ENCODE data around the gene FCER1G.
"Not testable (repeated sequence)": the region's sequence is repeated elsewhere in the genome, so short reads cannot be mapped to it uniquely, and the experiment has no call there.

Gene FCER1G

GRCh38 chr1:161206411-161207140 lies 8.5 kb upstream of the FCER1G start:
- no peak for DNase-seq (ENCODE audit: low read depth)

GRCh38 chr1:161207173-161207572 lies 7.9 kb upstream of the FCER1G start:
- no peak for DNase-seq (ENCODE audit: low read depth)

DNA sequence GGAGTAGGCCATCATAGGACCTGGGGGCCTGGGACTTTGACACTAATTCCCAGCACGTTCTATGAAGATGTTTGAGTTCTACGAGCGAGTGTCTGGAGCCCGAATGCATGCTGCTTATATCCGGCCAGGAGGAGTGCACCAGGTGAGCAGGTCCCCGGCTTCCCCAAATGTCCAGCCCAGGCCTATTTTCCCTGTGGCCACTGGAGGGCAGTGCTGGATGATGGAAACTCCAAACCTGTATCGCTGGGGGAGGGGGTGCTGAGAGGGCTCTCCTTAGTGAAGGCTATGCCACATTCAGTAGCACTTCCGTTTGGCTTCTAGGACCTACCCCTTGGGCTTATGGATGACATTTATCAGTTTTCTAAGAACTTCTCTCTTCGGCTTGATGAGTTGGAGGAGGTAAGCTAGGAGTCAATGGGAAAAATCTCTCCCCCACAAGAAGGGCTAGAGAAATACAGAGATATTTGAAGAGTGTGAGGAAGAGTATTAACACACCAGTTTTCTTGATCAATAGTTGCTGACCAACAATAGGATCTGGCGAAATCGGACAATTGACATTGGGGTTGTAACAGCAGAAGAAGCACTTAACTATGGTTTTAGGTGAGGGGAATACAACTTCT lies 5.2 kb upstream of the FCER1G start:
- DNase-seq (ENCODE audit: low read depth), result no peak

- no peak for DNase-seq (ENCODE audit: low read depth)
Measured at GRCh38 chr1:161214369-161214768, 726 bp upstream of the FCER1G start.

GRCh38 chr1:161216945-161217712 lies 2.0 kb downstream of the FCER1G start:
- no peak for DNase-seq (ENCODE audit: low read depth)

GRCh38 chr1:161217831-161218230 lies 2.7 kb downstream of the FCER1G start:
- no peak for DNase-seq (ENCODE audit: low read depth)

GRCh38 chr1:161218301-161219077 lies 3.4 kb downstream of the FCER1G start:
- DNase-seq (ENCODE audit: low read depth), result no peak

DNA sequence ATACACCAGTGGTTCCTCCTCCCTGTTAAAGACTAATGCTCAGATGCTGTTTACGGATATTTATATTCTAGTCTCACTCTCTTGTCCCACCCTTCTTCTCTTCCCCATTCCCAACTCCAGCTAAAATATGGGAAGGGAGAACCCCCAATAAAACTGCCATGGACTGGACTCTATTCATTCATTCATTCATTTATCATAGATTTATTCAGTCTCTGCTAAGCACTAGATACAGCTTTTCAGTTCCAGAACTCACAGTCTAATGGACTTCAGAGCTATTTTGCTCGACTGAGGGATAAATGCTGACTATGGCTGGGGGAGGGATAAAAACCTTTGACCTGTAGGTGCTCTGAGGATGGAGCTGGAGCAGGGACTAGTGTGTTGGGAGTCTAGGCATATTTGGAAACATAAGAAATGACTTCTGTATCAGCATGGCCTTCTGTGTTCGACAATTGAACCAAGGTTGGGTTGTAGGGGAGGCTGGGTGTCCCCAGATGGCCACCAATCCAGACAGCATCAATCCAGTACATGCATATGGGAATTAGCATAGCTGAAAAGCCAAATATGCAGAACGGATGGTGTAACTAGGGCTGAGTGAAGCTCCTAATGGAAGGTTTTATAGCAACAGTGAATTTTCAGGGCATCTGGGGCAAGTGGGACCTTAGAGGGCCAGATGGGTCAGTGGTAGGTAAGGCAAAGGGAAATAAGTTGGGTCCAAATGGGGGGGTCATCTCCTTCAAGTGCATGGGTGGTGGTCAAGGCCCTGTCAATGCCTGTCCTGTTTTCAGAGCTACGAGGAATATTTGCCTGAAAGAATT lies 4.2 kb downstream of the FCER1G start:
- no peak for DNase-seq (ENCODE audit: low read depth)

DNA sequence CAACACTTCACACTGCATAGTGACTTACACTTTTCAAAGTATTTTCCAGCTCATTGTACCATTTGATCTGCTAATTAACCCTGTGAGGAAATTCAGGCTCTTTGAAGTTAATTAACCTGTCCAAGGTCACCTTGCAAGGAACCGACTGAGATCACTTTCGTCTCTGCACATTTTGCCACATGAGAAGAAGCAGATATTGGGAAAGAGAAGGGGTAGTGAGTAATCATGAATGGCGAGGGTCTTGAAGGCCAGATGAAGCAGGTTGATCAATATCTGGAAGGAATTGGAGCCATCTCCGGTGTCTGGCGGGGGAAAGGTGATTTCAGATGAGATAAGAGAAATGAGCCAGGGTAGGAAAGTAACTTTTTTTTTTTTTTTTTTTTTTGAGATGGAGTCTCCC lies 4.9 kb downstream of the FCER1G start:
- DNase-seq (ENCODE audit: low read depth), result no peak

GRCh38 chr1:161222175-161223019 lies 7.3 kb downstream of the FCER1G start:
- no peak for DNase-seq (ENCODE audit: low read depth)

DNA sequence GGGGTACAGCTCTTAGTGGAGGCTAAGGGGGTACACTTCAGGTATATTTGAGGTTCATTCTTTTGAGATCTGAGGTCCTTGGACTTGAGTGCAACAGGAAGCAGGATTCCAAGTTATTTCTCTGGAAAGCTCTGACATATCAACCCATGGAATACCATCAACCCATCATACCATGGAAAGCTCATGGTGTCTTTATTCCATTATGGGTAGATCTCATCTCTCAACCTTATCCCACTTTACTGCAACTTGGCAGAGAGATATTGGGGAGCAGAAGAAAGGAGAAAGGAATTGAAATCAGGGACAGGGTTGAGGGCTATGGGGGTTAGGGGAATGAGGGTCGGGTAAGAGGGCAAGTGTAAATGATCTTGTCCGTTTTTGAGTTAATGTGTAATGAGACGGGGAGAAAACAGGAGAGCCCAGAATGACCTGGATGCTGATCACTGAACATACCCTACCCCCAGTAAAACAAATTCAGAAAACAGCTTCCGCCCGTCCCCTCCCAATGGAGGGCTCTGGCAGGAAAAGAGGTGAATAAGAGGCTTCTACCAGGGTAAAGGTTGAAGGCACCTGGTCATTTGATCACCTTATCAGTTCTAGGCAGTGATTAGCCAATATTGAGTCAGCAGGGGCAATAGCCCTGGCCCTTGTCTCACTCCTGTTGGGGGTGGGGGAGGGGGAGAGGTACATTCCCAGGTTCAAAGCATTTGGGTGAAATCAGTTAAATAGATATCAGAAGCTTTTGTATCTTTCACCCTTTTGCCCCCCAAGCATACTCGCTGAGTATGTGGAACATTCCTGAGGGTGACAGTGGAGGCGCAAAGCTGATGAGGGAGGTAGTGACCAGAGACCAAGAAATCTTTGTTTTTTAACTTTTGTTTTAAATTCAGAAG lies 9.0 kb downstream of the FCER1G start:
- no peak for DNase-seq (ENCODE audit: low read depth)

GRCh38 chr1:161224695-161225087 lies 9.6 kb downstream of the FCER1G start:
- DNase-seq (ENCODE audit: low read depth), result not testable (repeated sequence)

DNA sequence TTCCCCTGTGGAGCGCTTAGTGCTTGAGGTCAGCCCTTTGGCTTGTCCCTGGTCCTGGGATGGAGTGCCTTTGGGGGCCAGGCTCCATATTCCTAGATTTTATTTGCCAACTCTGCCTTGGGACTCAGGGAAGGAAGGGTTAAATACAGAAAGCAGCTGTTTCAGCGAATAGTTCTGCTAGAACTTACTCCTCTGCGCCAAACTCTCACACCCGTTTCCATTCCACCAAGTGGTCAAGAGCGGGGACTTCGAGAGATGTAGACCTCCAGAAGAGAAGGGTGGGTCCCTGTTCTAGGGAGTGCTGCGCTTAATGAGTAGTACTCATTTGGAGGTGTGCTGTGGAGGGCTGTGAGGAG lies 10.1 kb downstream of the FCER1G start:
- DNase-seq (ENCODE audit: low read depth), result no peak

DNA sequence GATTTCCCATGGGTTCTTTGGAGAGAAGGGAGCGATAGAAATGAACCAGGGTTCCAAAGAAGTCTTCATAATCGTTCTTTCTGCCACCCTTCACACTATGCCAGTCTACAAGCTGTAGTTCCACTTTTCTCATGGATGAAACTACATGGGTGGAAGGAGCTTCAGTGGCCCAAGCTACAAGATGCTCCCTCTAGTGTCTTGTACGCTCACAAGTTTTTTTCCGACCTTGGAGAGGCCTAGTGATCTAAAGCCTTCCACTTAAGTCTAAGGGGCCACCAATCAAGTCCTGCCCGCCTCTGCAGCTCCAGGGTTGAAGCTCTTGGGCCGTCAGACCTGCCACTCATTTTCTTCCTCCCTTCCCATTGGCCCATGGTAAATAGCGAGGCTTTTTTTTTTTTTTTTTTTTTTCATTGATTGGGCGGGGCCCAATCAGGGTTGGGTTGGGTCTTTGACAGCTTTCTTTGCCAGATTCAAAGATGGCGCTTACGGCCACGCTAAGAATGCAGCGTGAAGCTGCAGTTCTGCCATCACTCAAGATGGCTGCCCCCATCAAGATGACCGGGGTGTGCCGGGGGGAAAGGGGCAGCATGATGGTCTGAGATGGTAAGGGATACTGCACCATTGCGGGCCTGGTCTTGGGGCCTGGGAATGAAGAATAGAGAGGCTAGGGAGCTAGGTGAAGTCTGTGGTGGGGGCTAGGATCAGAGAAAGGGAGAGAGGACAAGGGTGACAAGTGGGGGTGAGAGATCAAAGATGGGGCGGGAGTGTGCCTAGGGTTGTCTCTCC lies 10.6 kb downstream of the FCER1G start, which contains the start of gene TOMM40L:
Gene TOMM40L (plus strand): TSS at position 527 of the 786 bp plus-strand sequence. CDS start 430 bp downstream, outside the sequence.
- peak; percentile 96 for DNase-seq (ENCODE audit: low read depth)

DNA sequence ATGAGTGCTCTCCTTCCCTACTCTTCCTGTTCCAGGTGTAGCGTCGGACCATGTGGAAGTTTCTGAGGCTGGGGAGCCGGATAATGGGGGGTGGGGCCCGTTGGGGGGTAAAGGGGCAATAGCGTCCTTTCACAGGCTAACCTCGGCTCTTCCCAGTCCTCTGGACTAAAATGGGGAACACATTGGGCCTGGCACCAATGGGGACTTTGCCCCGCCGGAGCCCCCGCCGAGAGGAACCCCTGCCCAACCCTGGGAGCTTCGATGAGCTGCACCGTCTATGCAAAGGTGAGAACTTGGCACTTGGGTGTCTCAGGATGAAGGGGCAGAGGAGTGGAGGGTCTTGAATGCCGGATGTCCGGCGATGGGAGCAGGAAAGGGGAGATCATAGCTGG lies 11.2 kb downstream of the FCER1G start:
- DNase-seq (ENCODE audit: low read depth), result no peak

DNA sequence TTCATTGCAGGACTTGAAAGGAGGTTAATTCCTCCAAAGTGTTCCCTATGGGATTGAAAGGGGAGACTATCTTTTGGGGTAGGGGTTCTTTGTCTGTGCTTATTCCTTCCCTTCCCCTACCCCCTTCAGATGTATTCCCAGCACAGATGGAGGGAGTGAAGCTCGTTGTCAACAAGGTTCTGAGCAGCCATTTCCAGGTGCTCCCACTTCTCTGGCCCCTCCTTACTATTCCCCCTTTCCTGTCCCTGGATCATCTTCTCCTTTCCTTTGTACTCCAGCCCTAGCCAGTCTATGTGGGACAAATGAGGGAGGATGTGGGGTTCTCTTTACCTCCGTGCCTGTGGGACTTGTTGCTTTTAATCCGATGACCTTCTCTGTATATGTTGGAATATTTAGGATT lies 11.7 kb downstream of the FCER1G start:
- DNase-seq (ENCODE audit: low read depth), result no peak

- DNase-seq (ENCODE audit: low read depth), result no peak
Measured at GRCh38 chr1:161227196-161227871, 12.2 kb downstream of the FCER1G start.

- no peak for DNase-seq (ENCODE audit: low read depth)
Measured at GRCh38 chr1:161228032-161228431, 12.9 kb downstream of the FCER1G start.

Data from HS-27A (cell line).